ENCODE measurements around the gene SOS2. TPM values are rescaled to one million over a fixed set of nuclear protein-coding genes. Genes with fewer than 3 reads are reported as not detected.

SOS2 gene
- 15.1 TPM for polyA plus RNA-seq (2013, experiment 1 of 2)
- 15.7 TPM for polyA plus RNA-seq (2013, experiment 2 of 2)

DNA sequence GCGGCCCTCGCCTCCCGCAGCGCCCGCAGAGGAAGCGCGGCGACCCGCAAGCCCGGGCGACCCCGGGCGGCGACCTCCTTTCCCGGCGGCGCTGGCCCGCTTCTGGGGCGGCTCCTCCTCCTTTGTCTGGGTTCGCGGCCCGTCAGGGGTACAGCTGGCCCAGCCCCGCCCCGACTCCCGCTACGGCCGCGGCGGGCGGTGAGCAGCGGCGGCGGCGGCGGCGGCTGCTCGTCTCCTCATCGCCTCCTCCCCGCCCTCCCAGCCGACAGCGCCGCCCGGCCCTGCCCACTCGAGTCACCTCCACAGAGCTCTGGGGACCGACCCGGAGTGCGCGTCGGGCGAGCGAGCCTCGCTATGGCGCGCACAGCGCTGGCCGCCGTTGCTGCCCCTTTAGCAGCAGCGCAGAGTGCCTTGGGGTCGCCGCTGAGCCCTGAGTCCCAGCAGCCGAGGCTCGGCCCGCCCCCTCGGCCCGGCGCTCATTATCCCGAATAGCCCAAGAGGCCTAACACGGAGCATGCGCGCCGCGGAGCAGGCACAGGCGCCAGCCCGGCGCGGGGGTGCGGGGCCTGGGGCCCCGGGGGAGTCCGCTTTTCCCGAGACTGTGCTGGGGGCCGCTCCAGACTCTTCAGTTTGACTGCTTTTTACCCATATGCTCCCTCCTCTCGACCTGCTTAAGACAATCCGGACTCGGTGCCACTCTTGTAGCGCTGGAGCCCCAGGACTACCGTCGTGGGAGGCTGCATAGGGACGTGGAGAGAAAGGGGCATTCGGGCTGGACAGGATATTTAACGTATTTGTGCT is at the start of gene SOS2:
Gene SOS2 (minus strand): TSS at position 104 of the 801 bp plus-strand sequence. CDS start 295 bp downstream, outside the sequence.
- H3K4ac ChIP-seq (ENCODE audit: low read depth in 1 of 2, low read length in 2 of 2), result peak within 1 kb of the TSS; percentile 96 to 97
- H3K36me3 ChIP-seq (ENCODE audit: control insufficient read depth in 1 of 2, insufficient read depth in 2 of 2, low read depth in 1 of 2, low read length in 2 of 2), result peaks cover 0 to 4% of the 10 kb centered on the region in 2 experiments
- no peak within 1 kb of the TSS for H2AK5ac ChIP-seq (ENCODE audit: low read length, severe bottlenecking)
- H3K4me2 ChIP-seq (ENCODE audit: low read length, poor library complexity, severe bottlenecking), result peak within 1 kb of the TSS; percentile 82
- peak within 1 kb of the TSS in 1 of 2 experiments; percentile 83 for H2BK12ac ChIP-seq (ENCODE audit: low read length in 2 of 2)
- no peaks in the 10 kb centered on the region for H3K27me3 ChIP-seq (ENCODE audit: control insufficient read depth in 1 of 2, insufficient read depth in 1 of 2, low read length in 2 of 2)
- H4K8ac ChIP-seq (ENCODE audit: low read length), result peak within 1 kb of the TSS; percentile 97
- peak within 1 kb of the TSS; percentile 95 for H3K9ac ChIP-seq (ENCODE audit: low read length)
- peak within 1 kb of the TSS; percentile 92 for H3K27ac ChIP-seq (ENCODE audit: low read length, poor library complexity, severe bottlenecking)
- no peaks in the 10 kb centered on the region for H3K79me1 ChIP-seq (replicated peaks; ENCODE audit: low read length, poor library complexity, severe bottlenecking)
- H3K18ac ChIP-seq (ENCODE audit: low read depth in 1 of 2, low read length in 2 of 2), result peak within 1 kb of the TSS; percentile 87 to 99
- peak within 1 kb of the TSS; percentile 95 for H2AFZ ChIP-seq (ENCODE audit: low read depth, low read length)
- peak within 1 kb of the TSS in 1 of 2 experiments; percentile 14 for H3K23ac ChIP-seq (ENCODE audit: low read length in 2 of 2)
- DNase-seq, result peak; percentile 90
- 1% methylated on average over 70 of the region's 90 CpGs for WGBS
- H2BK120ac ChIP-seq (ENCODE audit: low read depth, low read length), result peak within 1 kb of the TSS; percentile 96
- peak within 1 kb of the TSS in 1 of 2 experiments; percentile 59 for H3K14ac ChIP-seq (ENCODE audit: low read length in 2 of 2)
- H4K91ac ChIP-seq (ENCODE audit: low read length), result peak within 1 kb of the TSS; percentile 94
- peak within 1 kb of the TSS; percentile 96 for H2BK5ac ChIP-seq (ENCODE audit: low read depth, low read length, poor library complexity, severe bottlenecking)
- peak within 1 kb of the TSS; percentile 83 to 84 for H3K4me3 ChIP-seq (ENCODE audit: insufficient read depth in 1 of 2, low read depth in 1 of 2, low read length in 2 of 2)
- peak within 1 kb of the TSS; percentile 89 for H2BK15ac ChIP-seq (ENCODE audit: low read depth, poor library complexity, severe bottlenecking)
- H3K4me1 ChIP-seq (ENCODE audit: control insufficient read depth, insufficient read depth, low read depth, low read length), result peaks cover 3% of the 10 kb centered on the region
- H3K9me3 ChIP-seq (ENCODE audit: control insufficient read depth, low read length), result no peaks in the 10 kb centered on the region

DNA sequence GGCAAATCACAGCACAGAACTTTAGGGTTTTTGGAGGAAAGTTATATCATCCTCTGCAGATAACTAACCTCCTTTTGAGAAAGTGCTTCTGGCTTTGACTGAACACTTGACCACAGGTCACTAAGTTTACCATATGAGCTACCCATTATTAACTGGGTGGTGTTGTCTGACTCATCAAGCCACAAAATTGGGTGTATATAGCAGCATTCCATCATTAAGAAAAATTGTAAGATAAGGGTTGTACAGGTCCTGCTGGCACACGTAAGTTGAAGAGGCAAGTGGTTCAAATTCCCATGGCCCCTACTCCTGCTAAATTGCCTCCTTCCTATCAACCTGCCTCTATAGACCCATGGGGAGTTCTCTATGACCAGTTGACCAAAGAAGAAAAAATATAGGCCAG is 41.1 kb upstream of the SOS2 start:
- no peak overlapping the region for H2BK12ac ChIP-seq (ENCODE audit: low read length in 2 of 2)
- no peak overlapping the region for H3K27ac ChIP-seq (ENCODE audit: low read length, poor library complexity, severe bottlenecking)

GRCh38 chr14:50270932-50271331 is 39.6 kb upstream of the SOS2 start:
- no peak overlapping the region for H2BK12ac ChIP-seq (ENCODE audit: low read length in 2 of 2)
- peaks cover 6% of the 10 kb centered on the region for H3K9me3 ChIP-seq (ENCODE audit: control insufficient read depth, low read length)
- no peak overlapping the region for H2AK5ac ChIP-seq (ENCODE audit: low read length, severe bottlenecking)
- no peak for DNase-seq
- no peak overlapping the region for H4K8ac ChIP-seq (ENCODE audit: low read length)
- H3K27ac ChIP-seq (ENCODE audit: low read length, poor library complexity, severe bottlenecking), result no peak overlapping the region
- 100% methylated on average over 2 of the region's 6 CpGs for WGBS
- no peak overlapping the region for H3K4me2 ChIP-seq (ENCODE audit: low read length, poor library complexity, severe bottlenecking)
- no peak overlapping the region for H4K91ac ChIP-seq (ENCODE audit: low read length)
- H2BK5ac ChIP-seq (ENCODE audit: low read depth, low read length, poor library complexity, severe bottlenecking), result no peak overlapping the region
- H3K79me1 ChIP-seq (replicated peaks; ENCODE audit: low read length, poor library complexity, severe bottlenecking), result peaks cover 1% of the 10 kb centered on the region
- H3K4me3 ChIP-seq (ENCODE audit: insufficient read depth in 1 of 2, low read depth in 1 of 2, low read length in 2 of 2), result no peak overlapping the region
- no peaks in the 10 kb centered on the region for H3K27me3 ChIP-seq (ENCODE audit: control insufficient read depth in 1 of 2, insufficient read depth in 1 of 2, low read length in 2 of 2)
- H3K4me1 ChIP-seq (ENCODE audit: control insufficient read depth, insufficient read depth, low read depth, low read length), result no peaks in the 10 kb centered on the region
- no peak overlapping the region for H3K14ac ChIP-seq (ENCODE audit: low read length in 2 of 2)
- H3K36me3 ChIP-seq (ENCODE audit: control insufficient read depth in 1 of 2, insufficient read depth in 2 of 2, low read depth in 1 of 2, low read length in 2 of 2), result peaks cover 0 to 7% of the 10 kb centered on the region in 2 experiments
- no peak overlapping the region for H3K4ac ChIP-seq (ENCODE audit: low read depth in 1 of 2, low read length in 2 of 2)
- no peak overlapping the region for H2BK15ac ChIP-seq (ENCODE audit: low read depth, poor library complexity, severe bottlenecking)
- no peak overlapping the region for H3K9ac ChIP-seq (ENCODE audit: low read length)
- H2BK120ac ChIP-seq (ENCODE audit: low read depth, low read length), result no peak overlapping the region
- no peak overlapping the region for H3K18ac ChIP-seq (ENCODE audit: low read depth in 1 of 2, low read length in 2 of 2)
- H3K23ac ChIP-seq (ENCODE audit: low read length in 2 of 2), result no peak overlapping the region
- H2AFZ ChIP-seq (ENCODE audit: low read depth, low read length), result no peak overlapping the region

More for the DNA sequence above, 41.1 kb upstream of the SOS2 start:
- H2BK15ac ChIP-seq (ENCODE audit: low read depth, poor library complexity, severe bottlenecking), result no peak overlapping the region
- H4K8ac ChIP-seq (ENCODE audit: low read length), result no peak overlapping the region
- H3K4ac ChIP-seq (ENCODE audit: low read depth in 1 of 2, low read length in 2 of 2), result no peak overlapping the region
- no peak overlapping the region for H3K23ac ChIP-seq (ENCODE audit: low read length in 2 of 2)
- no peak overlapping the region for H2AFZ ChIP-seq (ENCODE audit: low read depth, low read length)
- H3K4me3 ChIP-seq (ENCODE audit: insufficient read depth in 1 of 2, low read depth in 1 of 2, low read length in 2 of 2), result no peak overlapping the region
- no peak overlapping the region for H2AK5ac ChIP-seq (ENCODE audit: low read length, severe bottlenecking)
- no CpG with 5 or more reads among the region's 1 CpG for WGBS
- peaks cover 6% of the 10 kb centered on the region for H3K9me3 ChIP-seq (ENCODE audit: control insufficient read depth, low read length)
- H3K4me1 ChIP-seq (ENCODE audit: control insufficient read depth, insufficient read depth, low read depth, low read length), result no peaks in the 10 kb centered on the region
- no peak overlapping the region for H3K18ac ChIP-seq (ENCODE audit: low read depth in 1 of 2, low read length in 2 of 2)
- H4K91ac ChIP-seq (ENCODE audit: low read length), result no peak overlapping the region
- no peak overlapping the region for H2BK5ac ChIP-seq (ENCODE audit: low read depth, low read length, poor library complexity, severe bottlenecking)
- no peak overlapping the region for H3K14ac ChIP-seq (ENCODE audit: low read length in 2 of 2)
- no peak overlapping the region for H3K4me2 ChIP-seq (ENCODE audit: low read length, poor library complexity, severe bottlenecking)
- H3K36me3 ChIP-seq (ENCODE audit: control insufficient read depth in 1 of 2, insufficient read depth in 2 of 2, low read depth in 1 of 2, low read length in 2 of 2), result peaks cover 0 to 7% of the 10 kb centered on the region in 2 experiments
- no peak for DNase-seq
- no peak overlapping the region for H2BK120ac ChIP-seq (ENCODE audit: low read depth, low read length)
- peaks cover 1% of the 10 kb centered on the region for H3K79me1 ChIP-seq (replicated peaks; ENCODE audit: low read length, poor library complexity, severe bottlenecking)
- no peak overlapping the region for H3K9ac ChIP-seq (ENCODE audit: low read length)
- H3K27me3 ChIP-seq (ENCODE audit: control insufficient read depth in 1 of 2, insufficient read depth in 1 of 2, low read length in 2 of 2), result no peaks in the 10 kb centered on the region

DNA sequence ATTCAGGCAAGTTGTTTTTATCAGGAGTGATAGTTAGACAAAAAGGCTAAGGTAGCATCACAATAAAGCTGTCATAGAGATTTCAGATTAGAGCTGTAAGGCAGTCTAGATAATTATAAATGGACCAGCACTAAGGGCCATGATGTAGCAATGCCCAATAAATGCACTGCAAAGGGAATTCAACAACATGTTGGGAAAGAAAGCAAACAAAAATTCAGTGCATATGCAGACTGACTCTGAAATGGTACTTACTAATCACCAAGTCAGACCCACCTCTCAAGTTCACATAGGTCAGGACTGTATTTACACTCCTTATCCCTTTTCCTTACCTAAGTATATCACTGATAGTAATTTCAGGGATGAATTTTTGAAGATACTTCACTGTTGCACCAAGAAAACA is 33.7 kb upstream of the SOS2 start:
- no peak overlapping the region for H3K4me3 ChIP-seq (ENCODE audit: insufficient read depth in 1 of 2, low read depth in 1 of 2, low read length in 2 of 2)
- no peak overlapping the region for H2AK5ac ChIP-seq (ENCODE audit: low read length, severe bottlenecking)
- H3K23ac ChIP-seq (ENCODE audit: low read length in 2 of 2), result no peak overlapping the region
- H3K4me2 ChIP-seq (ENCODE audit: low read length, poor library complexity, severe bottlenecking), result no peak overlapping the region
- H3K4ac ChIP-seq (ENCODE audit: low read depth in 1 of 2, low read length in 2 of 2), result no peak overlapping the region
- peaks cover 0 to 7% of the 10 kb centered on the region in 2 experiments for H3K36me3 ChIP-seq (ENCODE audit: control insufficient read depth in 1 of 2, insufficient read depth in 2 of 2, low read depth in 1 of 2, low read length in 2 of 2)
- H4K91ac ChIP-seq (ENCODE audit: low read length), result no peak overlapping the region
- no peaks in the 10 kb centered on the region for H3K79me1 ChIP-seq (replicated peaks; ENCODE audit: low read length, poor library complexity, severe bottlenecking)
- H2BK12ac ChIP-seq (ENCODE audit: low read length in 2 of 2), result no peak overlapping the region
- no peaks in the 10 kb centered on the region for H3K9me3 ChIP-seq (ENCODE audit: control insufficient read depth, low read length)
- no peak overlapping the region for H3K14ac ChIP-seq (ENCODE audit: low read length in 2 of 2)
- no peak overlapping the region for H3K9ac ChIP-seq (ENCODE audit: low read length)
- H4K8ac ChIP-seq (ENCODE audit: low read length), result no peak overlapping the region
- H3K27ac ChIP-seq (ENCODE audit: low read length, poor library complexity, severe bottlenecking), result no peak overlapping the region
- no peak overlapping the region for H2BK15ac ChIP-seq (ENCODE audit: low read depth, poor library complexity, severe bottlenecking)
- H2AFZ ChIP-seq (ENCODE audit: low read depth, low read length), result no peak overlapping the region
- no peak for DNase-seq
- no peak overlapping the region for H2BK120ac ChIP-seq (ENCODE audit: low read depth, low read length)
- no peaks in the 10 kb centered on the region for H3K27me3 ChIP-seq (ENCODE audit: control insufficient read depth in 1 of 2, insufficient read depth in 1 of 2, low read length in 2 of 2)
- no peaks in the 10 kb centered on the region for H3K4me1 ChIP-seq (ENCODE audit: control insufficient read depth, insufficient read depth, low read depth, low read length)
- H2BK5ac ChIP-seq (ENCODE audit: low read depth, low read length, poor library complexity, severe bottlenecking), result no peak overlapping the region
- H3K18ac ChIP-seq (ENCODE audit: low read depth in 1 of 2, low read length in 2 of 2), result no peak overlapping the region

All from mesenchymal stem cell (in vitro differentiated cells and primary cell).